ENCODE data around the gene HIPK2. TPM values are rescaled to one million over a fixed set of nuclear protein-coding genes. Genes with fewer than 3 reads are reported as not detected.

Gene HIPK2
- total RNA-seq, 4 donors from 2014 or later: 13.6 to 21.8 (median 18.2) TPM

- H3K27me3 ChIP-seq: peaks cover 4% of the 10 kb centered on the region
- 90% methylated on average over 9 of the region's 9 CpGs for WGBS
- H3K36me3 ChIP-seq: no peaks in the 10 kb centered on the region
- no peaks in the 10 kb centered on the region for H3K9me3 ChIP-seq
- H3K4me3 ChIP-seq: no peak overlapping the region
- H3K27ac ChIP-seq: no peak overlapping the region
- TF ChIP-seq POLR2A (IDR thresholded peaks at IDR 0.05): no peak
- no peak for DNase-seq (ENCODE audit: low spot score in 2 of 2)
- no peaks in the 10 kb centered on the region for H3K4me1 ChIP-seq
These were observed 45.1 kb upstream of the HIPK2 start for GRCh38 chr7:139822855-139823254.

DNA sequence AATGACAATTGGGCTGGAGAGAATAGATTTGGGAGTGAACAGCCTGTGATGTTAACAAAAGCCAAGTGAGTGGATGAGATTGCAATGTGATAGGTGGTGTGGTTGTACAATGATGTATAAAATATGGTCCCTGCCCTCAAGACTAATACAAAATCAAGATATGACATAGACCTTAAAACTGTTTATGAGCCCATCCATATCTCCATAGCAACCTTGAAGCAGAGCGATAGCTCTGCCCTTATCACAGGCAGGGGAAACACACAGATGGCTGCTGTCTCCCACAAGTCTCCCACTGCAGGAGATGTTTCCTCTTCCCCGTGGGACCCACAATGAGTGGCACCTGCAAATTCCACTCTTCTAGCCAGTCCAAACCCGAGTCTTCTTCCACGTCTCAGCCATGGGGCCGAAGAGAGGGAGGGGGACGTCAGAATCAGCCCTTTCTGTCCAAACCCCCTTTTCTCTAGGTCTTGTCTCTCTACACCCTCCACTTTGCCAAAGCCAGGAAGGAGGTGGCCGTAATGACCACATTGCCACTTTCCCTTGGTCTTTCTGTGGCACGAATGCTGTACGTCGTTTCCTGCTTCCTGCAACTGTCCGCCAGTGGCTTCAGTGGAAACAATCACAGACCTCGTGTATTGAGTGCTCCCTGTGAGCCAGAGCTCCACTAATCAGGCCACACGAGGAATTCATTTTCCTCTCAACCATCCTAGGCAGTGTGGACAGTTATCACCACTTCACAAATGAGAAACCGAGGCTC is 43.7 kb upstream of the HIPK2 start:
- TF ChIP-seq POLR2AphosphoS5 (IDR thresholded peaks at IDR 0.05): no peak
- TF ChIP-seq EP300 (IDR thresholded peaks at IDR 0.05): no peak
- no peak for TF ChIP-seq CTCF (IDR thresholded peaks at IDR 0.05)
- no peak for TF ChIP-seq POLR2A (IDR thresholded peaks at IDR 0.05)
- 78% methylated on average over 14 of the region's 14 CpGs for WGBS
- Histone ChIP-seq H3K4me1 (no peaks in the 10 kb centered on the region), H3K36me3 (no peaks in the 10 kb centered on the region), H3K4me3 (no peak overlapping the region), H3K27ac (no peak overlapping the region), H3K27me3 (peaks cover 4% of the 10 kb centered on the region), H3K9me3 (no peaks in the 10 kb centered on the region)
- no peak for DNase-seq (ENCODE audit: low spot score in 2 of 2)

- peaks cover 4% of the 10 kb centered on the region for H3K27me3 ChIP-seq
- H3K27ac ChIP-seq: no peak overlapping the region
- WGBS: 22% methylated on average over 4 of the region's 4 CpGs
- TF ChIP-seq POLR2A (IDR thresholded peaks at IDR 0.05) (no peak), EP300 (IDR thresholded peaks at IDR 0.05) (no peak), CTCF (IDR thresholded peaks at IDR 0.05) (no peak), POLR2AphosphoS5 (IDR thresholded peaks at IDR 0.05) (no peak)
- no peaks in the 10 kb centered on the region for H3K4me1 ChIP-seq
- no peak overlapping the region for H3K4me3 ChIP-seq
- DNase-seq (ENCODE audit: low spot score in 2 of 2): no peak
- no peaks in the 10 kb centered on the region for H3K9me3 ChIP-seq
- H3K36me3 ChIP-seq: no peaks in the 10 kb centered on the region
These were observed 42.3 kb upstream of the HIPK2 start for GRCh38 chr7:139820089-139820488.

- no peaks in the 10 kb centered on the region for H3K27me3 ChIP-seq
- H3K4me1 ChIP-seq: no peaks in the 10 kb centered on the region
- no peak overlapping the region for H3K27ac ChIP-seq
- H3K36me3 ChIP-seq: no peaks in the 10 kb centered on the region
- H3K9me3 ChIP-seq: no peaks in the 10 kb centered on the region
- H3K4me3 ChIP-seq: no peak overlapping the region
- no peak for DNase-seq (ENCODE audit: low spot score in 2 of 2)
- TF ChIP-seq CTCF (IDR thresholded peaks at IDR 0.05): no peak
- TF ChIP-seq POLR2A (IDR thresholded peaks at IDR 0.05): no peak
- no peak for TF ChIP-seq EP300 (IDR thresholded peaks at IDR 0.05)
- 91% methylated on average over 10 of the region's 10 CpGs for WGBS
These were observed 39.5 kb upstream of the HIPK2 start for GRCh38 chr7:139817249-139817648.

DNA sequence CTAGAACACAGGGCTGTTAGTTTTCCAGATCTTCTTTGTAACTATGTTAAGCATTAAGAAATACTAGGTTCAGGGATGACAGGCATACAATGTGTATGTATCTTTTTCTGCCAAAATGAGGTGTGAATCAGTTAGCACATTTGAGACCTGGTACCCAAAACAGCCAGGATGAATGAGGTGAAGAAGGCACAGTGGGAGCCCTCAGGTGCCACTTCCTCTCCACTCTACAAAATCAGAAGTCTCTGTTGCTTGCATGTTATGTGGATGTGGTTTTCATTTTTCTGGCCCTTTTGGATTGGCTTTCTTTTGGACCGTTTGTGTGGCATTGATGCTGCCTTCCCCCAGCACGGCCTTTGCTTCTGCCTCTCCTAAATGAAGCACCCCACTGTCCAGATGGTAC is 35.9 kb upstream of the HIPK2 start:
- TF ChIP-seq POLR2AphosphoS5 (IDR thresholded peaks at IDR 0.05) (no peak), POLR2A (IDR thresholded peaks at IDR 0.05) (no peak), CTCF (IDR thresholded peaks at IDR 0.05) (no peak), EP300 (IDR thresholded peaks at IDR 0.05) (no peak)
- DNase-seq (ENCODE audit: low spot score in 2 of 2): no peak
- 84% methylated on average over 2 of the region's 2 CpGs for WGBS

GRCh38 chr7:139813151-139813550 is 35.4 kb upstream of the HIPK2 start:
- H3K27me3 ChIP-seq: no peaks in the 10 kb centered on the region
- TF ChIP-seq POLR2A (IDR thresholded peaks at IDR 0.05) (no peak), CTCF (IDR thresholded peaks at IDR 0.05) (no peak), POLR2AphosphoS5 (IDR thresholded peaks at IDR 0.05) (no peak), EP300 (IDR thresholded peaks at IDR 0.05) (no peak)
- no peak overlapping the region for H3K4me3 ChIP-seq
- H3K4me1 ChIP-seq: no peaks in the 10 kb centered on the region
- no peaks in the 10 kb centered on the region for H3K9me3 ChIP-seq
- 96% methylated on average over 6 of the region's 6 CpGs for WGBS
- H3K36me3 ChIP-seq: no peaks in the 10 kb centered on the region
- no peak for DNase-seq (ENCODE audit: low spot score in 2 of 2)
- H3K27ac ChIP-seq: no peak overlapping the region

More for the DNA sequence above, 35.9 kb upstream of the HIPK2 start:
- Histone ChIP-seq H3K36me3 (no peaks in the 10 kb centered on the region), H3K9me3 (no peaks in the 10 kb centered on the region), H3K4me3 (no peak overlapping the region), H3K27me3 (no peaks in the 10 kb centered on the region), H3K4me1 (no peaks in the 10 kb centered on the region), H3K27ac (no peak overlapping the region)
